Forelimb muscle (tissue), 1 donor: Measurements from ENCODE around the gene CCN6. TPM values are rescaled to one million over a fixed set of nuclear protein-coding genes. Genes with fewer than 3 reads are reported as not detected.
"Not testable (repeated sequence)": the region's sequence is repeated elsewhere in the genome, so short reads cannot be mapped to it uniquely, and the experiment has no call there.

Source experiments
- DNase-seq: peaks from one replicate; pipeline ENCODE4 v3.0.0-alpha.2; 2013; ENCODE audit warnings: low read depth
- polyA plus RNA-seq: library from polyadenylated mRNA; unstranded; fragments of 120-200 nt; gene quantifications from one replicate; pipeline ENCODE4 v1.2.1, GENCODE V29; 2013; ENCODE audit not compliant: insufficient read length

Gene CCN6
- polyA plus RNA-seq, 1 donor = 0.15 TPM

DNA sequence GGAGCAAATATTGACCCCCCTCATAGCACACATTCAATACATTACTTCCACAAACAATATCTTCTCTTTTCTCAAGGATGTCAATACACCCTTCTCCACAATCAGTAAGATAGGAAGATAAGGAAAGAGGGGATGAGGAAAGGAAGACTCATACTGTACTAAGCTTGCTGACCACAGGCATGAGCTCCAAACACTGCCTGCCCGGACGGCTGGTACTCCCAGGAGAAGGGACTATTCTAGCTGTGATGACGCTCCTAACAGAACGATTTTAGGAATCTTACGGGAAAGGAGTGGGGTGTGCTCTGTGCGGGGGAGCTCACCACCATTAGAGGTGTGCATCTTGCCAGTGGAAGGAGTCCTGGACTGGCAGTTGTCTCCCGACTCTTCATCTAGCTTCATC is 3.9 kb upstream of the CCN6 start:
- no peak for DNase-seq

- DNase-seq = no peak
Observed at GRCh38 chr6:112050429-112050828, 3.5 kb upstream of the CCN6 start.

DNA sequence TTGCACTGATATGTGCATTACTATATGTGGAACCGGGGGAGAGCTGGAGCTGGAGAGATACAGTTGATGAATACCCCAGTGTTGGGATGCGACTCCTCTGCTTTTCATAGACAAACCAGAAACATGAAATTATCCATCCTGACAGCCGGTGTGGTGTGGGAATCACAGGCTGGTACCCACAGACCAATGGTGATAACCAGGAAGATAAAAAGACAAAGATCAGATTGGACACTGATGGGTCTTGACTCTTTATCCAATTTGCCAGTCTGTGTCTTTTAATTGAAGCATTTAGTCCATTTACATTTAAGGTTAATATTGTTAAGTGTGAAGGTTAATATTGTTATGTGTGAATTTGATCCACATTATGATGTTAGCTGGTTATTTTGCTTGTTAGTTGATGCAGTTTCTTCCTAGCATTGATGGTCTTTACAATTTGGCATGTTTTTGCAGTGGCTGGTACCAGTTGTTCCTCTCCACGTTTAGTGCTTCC is 2.6 kb upstream of the CCN6 start:
- not testable (repeated sequence) for DNase-seq

DNA sequence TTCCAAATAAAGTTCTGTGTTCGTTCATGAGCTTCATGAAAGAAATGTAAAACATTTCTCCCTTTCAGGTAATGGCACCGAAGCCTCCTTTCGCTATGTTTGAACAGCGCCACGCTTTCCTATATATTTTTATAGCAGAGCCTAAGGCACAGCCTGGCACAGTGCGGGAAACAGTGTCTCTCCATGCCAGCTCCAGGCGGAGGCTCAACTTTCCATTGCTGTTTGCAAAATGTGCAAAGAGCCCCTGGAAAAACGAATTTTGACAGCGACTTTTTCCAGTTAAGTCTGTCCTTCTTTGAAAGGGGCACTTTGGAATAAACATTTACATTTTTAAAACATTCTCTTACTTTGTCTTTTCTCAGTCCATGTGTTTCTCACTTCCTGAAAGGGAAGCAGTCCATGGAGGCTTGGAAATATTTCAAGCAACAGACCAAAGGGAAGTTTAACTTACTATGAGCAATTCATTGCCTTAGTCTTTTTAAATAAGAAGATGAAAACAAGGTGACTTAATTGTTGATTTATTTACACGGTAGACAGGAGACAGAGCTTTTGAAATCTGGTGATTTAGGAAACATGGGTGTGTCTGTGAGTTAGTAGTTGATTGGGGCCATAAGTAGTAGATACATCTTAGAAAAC is 769 bp downstream of the CCN6 start:
- DNase-seq = no peak

DNA sequence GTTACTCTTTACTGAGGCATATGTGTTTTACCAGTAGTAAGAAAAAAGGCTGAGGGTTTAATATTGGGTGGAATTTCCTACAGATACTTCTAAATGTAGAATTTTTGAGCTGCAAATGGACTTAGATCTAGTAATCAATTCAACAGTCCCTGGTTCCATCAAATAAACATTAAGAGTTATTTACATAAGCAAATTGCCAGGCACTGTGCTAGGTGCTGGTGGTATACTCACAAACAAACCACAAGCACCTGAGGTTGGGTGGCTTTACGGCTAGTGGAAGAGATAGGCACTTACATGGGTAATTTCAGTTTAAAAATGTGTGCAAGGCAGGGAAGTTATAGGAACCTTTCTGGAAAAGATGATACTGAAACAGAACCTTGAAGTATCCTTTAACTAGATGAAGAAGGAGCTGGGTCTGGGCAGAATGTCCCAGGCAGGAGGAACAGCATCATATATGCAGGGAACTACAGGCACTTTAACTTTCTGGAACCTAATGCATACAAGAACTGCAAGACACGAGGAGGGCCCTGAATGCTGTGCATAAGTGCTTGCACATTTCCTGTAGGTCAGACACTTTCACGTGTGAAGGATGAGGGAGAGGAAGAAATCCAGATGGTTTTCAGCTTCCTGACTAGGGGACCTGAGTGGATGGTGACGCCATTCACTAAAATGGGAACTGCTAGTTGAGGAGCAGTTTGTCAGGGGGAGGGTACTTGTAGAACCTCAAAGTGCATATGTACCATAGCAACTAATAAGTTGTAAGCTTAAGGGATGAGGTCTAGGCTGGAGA is 4.5 kb downstream of the CCN6 start:
- DNase-seq = no peak

DNA sequence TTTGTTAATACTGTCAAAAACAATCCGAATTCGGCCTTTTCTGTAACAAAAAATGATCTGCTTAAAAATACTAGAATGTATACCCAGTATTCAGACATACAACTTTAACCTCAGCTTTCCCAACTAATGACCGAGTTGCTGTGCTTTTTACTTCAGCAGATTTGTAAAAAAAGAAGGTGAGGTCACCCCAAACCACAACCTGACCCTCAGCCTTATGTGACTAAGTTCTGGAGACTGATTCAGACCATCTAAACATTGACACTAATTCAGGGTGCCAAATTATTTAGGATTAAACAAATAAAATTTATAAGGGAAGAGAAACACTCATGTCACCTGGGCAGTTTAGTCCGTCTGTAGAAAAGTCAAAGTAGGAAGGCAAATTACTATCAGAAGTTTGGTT is 7.7 kb downstream of the CCN6 start:
- no peak for DNase-seq

DNA sequence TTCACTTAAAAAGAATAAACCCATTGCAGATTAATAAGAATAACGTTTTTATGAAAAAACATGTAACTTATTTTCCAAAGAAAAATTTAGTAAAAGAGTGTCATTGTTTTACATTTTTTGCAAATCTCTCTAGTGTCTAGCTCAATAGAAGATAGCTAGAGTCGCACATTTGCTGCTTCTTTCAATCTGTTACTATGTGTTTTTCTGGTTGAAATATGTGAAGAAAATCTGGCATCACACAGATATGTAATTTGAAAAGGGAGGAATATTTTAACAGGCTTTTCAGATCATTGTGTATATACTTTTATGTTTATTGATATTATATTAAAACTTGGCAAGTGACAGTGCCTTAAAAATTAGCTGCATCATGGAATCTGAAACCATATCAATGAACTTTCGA is 9.1 kb downstream of the CCN6 start:
- DNase-seq = no peak

GRCh38 chr6:112065426-112065986 is 11.6 kb downstream of the CCN6 start:
- no peak for DNase-seq

DNA sequence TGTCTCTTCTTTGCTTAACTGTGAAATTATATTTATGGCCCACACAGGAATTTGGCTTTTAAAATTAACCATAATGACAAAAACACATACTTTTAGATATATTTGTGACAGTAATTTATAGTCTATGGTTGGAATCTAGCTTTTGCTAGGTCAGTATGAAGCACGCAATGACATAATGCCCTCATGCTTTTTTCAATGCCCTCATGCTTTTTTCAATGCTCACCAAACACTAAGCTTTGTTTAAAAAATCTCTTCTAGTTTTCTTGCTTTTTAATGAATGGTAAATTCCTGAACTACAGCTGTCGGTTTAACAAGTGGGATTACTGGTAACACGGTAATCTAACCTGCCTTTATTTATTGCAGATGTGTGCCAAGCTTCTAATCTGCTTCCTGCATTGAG is 12.7 kb downstream of the CCN6 start:
- DNase-seq = no peak

DNA sequence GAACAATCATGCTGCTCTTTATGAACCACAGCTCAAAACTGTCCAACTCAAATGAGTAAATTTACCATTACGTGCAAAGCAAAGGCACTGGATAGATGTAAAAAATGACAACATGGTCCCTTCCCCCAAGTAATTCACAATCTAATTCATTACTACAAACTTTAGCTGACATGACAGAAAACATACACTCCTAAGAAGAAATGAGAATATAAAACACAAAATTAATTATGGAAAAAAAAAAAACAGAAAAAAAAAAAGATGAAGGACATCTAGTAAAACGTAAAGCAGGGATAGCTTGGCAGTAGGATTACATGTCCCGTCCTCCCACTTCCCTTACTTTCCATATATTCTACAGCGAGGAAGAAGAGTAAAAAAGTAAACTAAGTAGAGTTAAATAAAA is 27.7 kb downstream of the CCN6 start:
- no peak for DNase-seq

DNA sequence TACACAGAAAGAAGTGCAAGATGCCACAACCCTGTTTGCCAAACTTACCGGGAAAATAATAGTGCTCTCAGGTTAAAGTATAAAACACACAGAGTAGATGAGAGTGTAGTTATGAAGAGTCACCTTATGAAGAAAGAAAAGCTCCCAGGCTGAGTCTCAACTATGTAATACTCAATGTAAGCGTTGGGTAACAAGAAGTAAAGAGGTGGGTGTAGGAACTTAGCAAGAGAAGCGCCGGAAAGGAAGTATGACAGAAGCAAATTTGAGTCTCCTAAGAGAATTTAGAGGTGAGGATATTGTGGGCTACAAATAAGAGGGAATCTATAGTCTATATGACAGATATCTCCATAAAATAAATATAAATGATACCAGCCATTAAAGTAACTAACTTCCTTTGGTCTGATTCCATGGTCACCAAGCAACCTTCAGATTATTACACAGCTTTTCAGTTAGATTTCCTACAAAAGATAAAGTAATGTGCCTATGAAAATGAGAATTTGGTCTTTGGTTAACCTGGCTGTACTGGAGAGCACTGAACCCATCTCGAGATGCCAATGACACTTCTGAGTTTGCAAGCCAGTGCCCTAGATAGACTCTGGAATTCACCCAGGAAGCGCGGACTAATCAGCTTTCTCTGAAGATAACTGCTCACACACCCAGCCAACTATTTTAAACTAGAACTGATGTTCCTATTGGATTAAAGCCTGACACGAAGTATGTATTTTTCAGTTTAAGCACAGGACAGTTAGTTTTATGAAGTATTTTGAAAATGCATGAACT is 31.6 kb downstream of the CCN6 start:
- no peak for DNase-seq

DNA sequence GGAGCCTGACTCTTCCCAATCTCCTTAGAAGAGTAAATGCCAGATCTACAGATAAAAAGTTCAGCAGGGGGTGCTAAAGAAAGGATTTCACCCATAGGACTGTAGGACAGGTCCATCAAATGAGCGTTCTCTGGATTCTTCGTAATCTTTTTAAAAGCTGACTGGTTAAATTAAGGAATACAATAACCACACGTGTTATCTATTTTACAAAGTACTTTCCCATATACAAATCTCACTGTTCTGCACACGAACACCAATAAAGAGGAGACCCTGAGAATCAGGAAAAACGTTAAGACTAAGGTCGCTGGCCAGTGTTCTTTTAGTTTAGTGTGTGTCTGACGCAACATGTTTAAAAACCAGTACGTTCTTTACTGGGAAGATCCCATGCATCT is 32.8 kb downstream of the CCN6 start:
- peak; percentile 43 for DNase-seq

DNA sequence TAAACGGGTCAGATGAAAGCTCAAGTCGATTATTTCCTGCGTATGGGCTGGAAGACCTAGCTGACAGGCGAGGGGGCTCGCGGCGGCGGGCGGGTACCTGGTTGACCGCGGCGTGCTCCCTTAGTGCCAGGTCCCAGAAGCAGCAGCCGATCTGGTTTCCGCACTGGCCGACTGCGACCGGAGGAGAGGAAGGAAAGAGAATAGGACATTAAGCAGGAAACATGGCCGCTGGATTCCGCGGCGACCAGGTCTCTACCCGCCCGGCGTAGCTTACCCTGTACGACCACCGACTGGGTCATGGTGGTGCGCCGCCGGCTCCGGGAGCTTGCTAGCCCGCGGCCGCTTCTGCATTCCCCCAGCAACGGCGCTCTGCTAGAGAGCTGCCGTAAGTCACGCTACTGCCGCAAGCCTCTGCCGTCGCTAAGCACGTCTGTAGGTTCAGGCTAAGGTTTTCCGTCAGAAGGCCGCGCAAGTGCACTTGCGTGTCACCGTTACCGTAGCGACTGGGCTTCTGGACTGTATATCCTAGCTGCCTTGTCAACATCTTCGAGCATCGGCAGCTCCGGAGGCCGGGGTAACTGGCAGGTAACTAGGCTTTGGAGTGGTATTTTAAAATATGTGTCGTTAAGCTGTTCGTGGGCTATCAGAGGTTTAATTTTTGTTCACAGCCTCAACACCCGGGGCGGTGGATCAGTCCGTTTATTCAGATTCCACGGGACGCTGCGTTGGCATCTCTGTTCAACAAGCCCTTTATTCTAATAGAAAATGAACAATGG is 33.4 kb downstream of the CCN6 start, which contains the start of the genes FAM229B and TUBE1:
Gene FAM229B (plus strand): TSS at position 456 of the 776 bp plus-strand sequence. CDS start 11,693 bp downstream, outside the sequence.
Gene TUBE1 (minus strand): TSS at position 347 of the 776 bp plus-strand sequence. CDS start 48 bp downstream, at position 299.
- peak; percentile 97 for DNase-seq

- no peak for DNase-seq
Observed at GRCh38 chr6:112087916-112088315, 34.0 kb downstream of the CCN6 start.

- no peak for DNase-seq
Observed at GRCh38 chr6:112096901-112097300, 43.0 kb downstream of the CCN6 start.

GRCh38 chr6:112100561-112100960 is 46.7 kb downstream of the CCN6 start:
- no peak for DNase-seq

- DNase-seq = not testable (repeated sequence)
Observed at GRCh38 chr6:112106026-112106425, 52.1 kb downstream of the CCN6 start.

GRCh38 chr6:112106562-112106961 is 52.7 kb downstream of the CCN6 start:
- DNase-seq = no peak

DNA sequence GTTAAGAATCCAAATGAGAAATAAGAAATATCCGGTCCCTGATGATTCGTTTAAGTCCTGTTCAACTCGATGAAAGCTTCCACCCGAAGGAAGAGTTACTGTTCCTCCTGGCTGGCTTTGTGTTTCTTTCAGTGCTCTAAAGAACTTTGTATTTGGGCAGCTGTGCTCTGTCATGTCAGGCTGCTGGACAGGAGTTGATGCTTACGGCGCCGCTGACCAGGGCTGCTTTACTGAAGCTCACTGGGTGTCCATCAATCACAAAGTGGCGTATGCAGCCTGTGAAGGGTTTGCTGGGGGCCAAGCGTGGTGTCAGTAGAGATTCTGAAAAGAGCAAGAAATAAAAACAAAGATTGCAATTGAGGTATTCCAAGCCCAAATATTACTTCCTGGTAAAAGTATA is 55.4 kb downstream of the CCN6 start:
- DNase-seq = no peak

DNA sequence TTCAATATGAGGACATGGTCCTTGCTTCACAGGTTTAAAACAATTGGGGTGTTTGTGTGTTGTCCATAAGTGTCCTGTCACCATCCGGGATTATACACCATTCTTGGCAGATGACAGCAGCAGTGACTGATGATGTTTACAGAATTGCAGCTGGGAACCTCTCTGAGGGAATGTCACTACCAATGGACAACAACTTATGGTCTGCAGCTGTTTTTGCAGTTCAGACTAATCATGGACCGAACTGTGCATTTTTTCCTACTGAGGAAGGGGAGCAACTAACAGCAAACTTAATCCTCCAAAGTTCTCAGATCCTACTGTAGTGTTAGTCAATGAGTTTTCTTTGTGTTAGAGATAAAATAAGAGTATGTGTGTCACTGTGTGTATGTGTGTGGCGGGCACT is 59.5 kb downstream of the CCN6 start:
- peak; percentile 60 for DNase-seq

DNA sequence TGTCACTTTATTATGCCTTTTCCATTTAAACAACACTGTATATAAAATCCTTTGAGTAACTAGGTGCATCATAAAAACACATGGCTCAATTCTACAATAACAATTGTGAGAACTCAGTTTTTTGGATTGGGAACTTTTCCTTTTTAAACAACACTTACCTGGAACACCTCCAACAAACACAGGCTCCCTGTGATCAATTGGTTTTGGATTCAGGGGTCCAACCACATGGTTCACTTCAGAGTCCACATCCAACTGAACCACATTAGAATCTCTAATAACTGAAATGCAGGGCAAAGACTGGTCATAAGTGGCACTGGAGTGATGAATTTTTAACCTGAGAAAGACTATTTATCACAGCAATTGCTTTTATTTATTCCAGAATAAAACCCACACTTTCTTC is 60.0 kb downstream of the CCN6 start:
- no peak for DNase-seq
